Stomach (tissue), 4 donors: Measurements from ENCODE around the gene LTB4R2.

Experiments
- POLR2A ChIP-seq, 4 donors: fragments of 450-650 bp; IDR thresholded peaks; one replicate each; pipeline ENCODE4 v1.6.1; 2016; ENCODE audit warnings: antibody characterized with exemption in 4 of 4, control low read depth in 2 of 4, mild to moderate bottlenecking in 1 of 4, moderate library complexity in 1 of 4
- POLR2AphosphoS5 ChIP-seq, 3 donors: sonication (generic); formaldehyde crosslinking; IDR thresholded peaks; one replicate each; pipeline ENCODE4 v1.6.1; 2016; ENCODE audit warnings: antibody characterized with exemption in 3 of 3
- TF ChIP-seq, protein P1 (sequence below), 7 experiments: fragments of 450-650 bp in 4 of 7; fragments of 200-600 bp in 3 of 7; sonication (generic) in 3 of 7; IDR thresholded peaks; one replicate each; pipeline ENCODE4 v1.5.1; 2016 to 2019; ENCODE audit warnings: antibody characterized with exemption in 7 of 7, control low read depth in 2 of 7, mild to moderate bottlenecking in 1 of 7

DNA sequence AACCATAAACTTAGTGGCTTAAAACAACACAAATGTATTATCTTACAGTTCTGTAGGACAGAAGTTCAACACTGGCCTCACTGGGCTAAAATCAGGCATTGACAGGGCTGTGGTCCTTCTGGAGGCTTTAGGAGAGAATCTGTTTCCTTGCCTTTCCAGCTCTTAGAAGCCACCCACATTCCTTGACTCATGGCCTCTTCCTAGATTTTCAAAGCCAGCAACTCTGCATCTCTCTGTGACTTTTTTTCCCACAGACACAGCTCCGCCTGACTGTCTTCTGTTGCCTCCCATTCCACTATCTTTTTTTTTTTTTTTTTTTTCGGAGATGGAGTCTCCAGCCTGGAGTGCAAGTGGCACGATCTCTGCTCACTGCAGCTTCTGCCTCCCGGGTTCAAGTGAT is 46.3 kb downstream of the LTB4R2 start:
- TF ChIP-seq, protein P1, sequence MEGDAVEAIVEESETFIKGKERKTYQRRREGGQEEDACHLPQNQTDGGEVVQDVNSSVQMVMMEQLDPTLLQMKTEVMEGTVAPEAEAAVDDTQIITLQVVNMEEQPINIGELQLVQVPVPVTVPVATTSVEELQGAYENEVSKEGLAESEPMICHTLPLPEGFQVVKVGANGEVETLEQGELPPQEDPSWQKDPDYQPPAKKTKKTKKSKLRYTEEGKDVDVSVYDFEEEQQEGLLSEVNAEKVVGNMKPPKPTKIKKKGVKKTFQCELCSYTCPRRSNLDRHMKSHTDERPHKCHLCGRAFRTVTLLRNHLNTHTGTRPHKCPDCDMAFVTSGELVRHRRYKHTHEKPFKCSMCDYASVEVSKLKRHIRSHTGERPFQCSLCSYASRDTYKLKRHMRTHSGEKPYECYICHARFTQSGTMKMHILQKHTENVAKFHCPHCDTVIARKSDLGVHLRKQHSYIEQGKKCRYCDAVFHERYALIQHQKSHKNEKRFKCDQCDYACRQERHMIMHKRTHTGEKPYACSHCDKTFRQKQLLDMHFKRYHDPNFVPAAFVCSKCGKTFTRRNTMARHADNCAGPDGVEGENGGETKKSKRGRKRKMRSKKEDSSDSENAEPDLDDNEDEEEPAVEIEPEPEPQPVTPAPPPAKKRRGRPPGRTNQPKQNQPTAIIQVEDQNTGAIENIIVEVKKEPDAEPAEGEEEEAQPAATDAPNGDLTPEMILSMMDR (IDR thresholded peaks at IDR 0.05), result no peak
- TF ChIP-seq POLR2A (IDR thresholded peaks at IDR 0.05), result no peak
- TF ChIP-seq POLR2AphosphoS5 (IDR thresholded peaks at IDR 0.05), result no peak
